HG02981 (cell line): Measurements from ENCODE around the gene SEC31A.
"Not testable (repeated sequence)": the region's sequence is repeated elsewhere in the genome, so short reads cannot be mapped to it uniquely, and the experiment has no call there.

Experiments
- ATAC-seq: cut with Tn5 transposase; IDR thresholded peaks from one replicate; pipeline ENCODE4 v1.9.1; 2021; ENCODE audit warnings: mild to moderate bottlenecking, moderate library complexity; ENCODE audit not compliant: unreplicated experiment

Gene SEC31A

DNA sequence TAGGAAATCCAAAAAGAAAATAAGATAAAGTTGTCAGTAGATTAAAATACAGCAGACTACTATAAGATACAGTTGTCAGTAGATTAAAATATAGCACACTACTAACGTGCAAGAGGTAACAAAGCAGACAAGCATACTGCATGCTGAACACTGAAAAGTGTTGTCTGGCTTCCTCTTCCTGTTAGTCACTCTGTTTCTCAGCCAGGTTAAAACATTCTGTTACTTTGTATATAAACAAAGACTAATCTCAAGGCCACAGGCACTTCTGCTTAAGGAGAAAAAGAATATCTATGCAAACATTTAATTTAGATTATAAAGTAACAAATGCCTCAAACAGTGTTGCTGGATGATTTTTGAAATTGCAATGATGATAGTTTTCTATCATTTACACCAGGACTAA lies 51.3 kb downstream of the SEC31A start:
- no peak for ATAC-seq

DNA sequence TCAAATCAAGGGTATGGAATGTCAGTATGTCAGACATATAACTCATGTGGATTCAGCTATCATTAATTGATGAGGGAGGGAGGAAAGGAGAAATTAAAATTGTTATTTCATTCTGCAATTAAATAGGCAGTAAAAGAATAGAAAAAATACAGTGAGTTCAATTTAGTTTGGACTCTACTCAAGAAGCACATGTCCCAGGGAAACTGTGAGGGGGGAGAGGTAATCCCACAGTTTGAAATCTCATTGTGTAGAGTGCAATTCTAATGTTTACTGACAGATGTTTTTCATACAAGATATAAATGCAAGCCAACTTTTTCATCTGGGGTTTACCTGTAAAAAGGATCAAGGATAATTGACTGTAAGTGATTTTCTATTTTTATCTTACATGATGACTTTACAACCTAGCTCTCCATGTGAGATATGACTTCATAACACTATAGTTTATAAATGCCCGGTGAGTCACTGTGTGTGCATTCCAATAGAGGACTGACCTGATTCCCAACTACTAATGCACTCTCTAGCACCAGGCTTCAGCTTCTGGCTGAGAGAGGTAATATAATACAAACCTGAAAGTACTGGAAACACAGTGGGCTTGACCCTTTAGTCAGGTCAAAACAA lies 57.1 kb downstream of the SEC31A start:
- ATAC-seq: no peak

DNA sequence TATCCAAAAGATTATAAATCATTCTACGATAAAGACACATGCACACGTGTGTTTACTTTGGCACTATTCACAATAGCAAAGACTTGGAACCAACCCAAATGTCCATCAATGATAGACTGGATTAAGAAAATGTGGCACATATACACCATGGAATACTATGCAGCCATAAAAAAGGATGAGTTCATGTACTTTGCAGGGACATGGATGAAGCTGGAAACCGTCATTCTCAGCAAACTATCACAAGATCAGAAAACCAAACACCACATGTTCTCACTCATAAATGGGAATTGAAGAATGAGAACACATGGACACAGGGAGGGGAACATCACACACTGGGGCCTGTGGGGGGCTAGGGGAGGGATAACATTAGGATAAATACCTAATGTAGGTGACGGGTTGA lies 57.9 kb downstream of the SEC31A start:
- ATAC-seq: not testable (repeated sequence)

DNA sequence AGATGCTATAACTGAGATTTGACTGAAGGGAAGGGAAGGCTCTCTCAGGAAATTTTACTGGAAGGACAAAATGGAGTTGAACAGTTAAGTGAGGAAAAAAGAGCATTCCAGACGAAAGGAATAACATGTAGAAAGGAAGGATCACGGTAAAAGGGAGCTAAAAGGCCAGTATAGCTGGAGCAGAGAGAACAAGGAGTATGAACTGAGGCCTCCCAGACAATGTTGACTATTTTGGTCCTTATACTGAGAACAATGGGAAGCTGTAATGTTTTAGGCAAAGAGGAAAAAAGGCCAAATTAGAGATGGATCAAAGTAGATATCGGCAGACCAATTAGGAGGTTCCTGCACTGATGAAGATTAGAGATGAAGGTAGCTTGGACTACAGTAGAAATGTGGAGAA lies 65.5 kb downstream of the SEC31A start:
- ATAC-seq: no peak

DNA sequence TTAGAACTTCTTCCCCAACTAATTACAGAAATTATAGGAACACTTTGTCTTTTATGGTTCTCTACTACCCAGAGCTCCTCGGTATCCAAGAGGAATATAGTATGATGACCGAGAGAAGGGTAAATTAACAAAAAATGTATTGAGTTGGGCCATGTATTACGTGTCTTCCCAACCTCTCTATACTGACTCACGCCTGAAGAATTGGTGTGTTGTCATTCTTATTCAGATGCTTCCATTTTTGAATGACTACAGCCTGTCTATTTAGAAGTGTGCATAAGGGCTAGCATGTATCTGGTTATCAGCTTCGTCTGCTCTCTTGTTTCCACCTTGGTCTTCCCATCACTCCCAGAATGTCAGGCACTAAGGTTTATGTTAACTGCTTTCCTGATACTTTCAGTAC lies 67.9 kb downstream of the SEC31A start:
- ATAC-seq: no peak

DNA sequence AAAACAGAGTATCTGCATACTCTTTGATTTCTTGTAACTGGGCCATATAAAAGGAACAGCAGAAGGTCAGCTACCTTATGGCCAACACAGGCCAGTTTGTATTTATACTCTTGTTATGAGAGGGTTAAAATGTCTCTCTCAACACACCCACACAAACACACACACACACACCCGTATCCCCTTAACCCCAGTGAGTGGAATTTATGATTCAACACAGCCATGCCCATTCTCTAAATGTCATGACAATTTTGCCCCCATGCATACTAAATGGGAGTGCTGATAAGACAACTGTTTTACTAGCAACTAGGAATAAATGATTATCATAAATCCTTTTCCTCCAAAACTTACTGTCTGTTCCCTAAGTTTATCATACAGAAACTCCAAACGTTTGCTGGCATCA lies 70.3 kb downstream of the SEC31A start:
- no peak for ATAC-seq

DNA sequence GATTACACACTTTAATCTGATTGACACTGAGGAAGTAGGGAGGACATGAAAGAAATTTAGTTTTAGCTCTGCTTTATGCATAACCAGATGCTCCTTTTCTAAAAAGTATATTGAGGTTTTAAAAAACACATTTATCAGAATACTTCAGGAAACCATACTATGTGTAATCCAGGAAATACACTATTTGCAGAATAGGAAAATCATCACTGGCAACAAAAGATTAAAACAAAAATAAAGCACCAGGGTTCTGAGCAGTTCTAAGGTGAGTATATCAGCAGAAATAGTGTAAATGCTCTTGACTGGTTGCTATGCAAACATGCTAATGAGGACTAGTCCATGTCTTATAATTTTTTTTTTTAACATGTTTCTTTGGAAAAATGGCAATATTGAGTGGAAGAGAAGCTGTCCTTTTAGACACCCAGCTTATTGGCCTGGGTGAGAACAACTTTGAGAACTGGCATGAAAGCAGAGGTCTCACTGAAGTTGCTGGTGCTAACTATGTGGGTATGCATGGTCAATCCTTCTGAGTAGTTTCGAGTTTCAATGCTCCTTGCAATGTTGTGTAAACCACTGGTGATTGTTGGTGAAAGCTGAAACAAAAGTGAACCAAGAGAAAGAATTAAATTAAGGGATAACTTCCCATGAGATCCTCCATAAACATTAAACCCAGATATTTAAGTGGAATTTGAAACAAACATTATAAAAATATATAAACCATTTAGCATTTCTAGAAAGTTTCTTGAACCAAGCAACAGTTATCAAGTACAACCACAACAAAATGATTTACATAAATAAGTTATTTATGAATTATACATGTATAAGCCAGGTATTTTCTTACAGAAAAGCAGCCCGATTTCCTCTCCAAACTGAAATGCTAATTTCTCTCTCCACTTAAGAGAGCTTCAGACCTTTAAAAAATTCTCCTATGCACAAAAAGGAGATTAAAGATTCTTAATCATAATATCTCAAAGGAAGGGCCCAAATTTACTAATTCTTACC lies 72.0 kb downstream of the SEC31A start:
- peak; percentile 95 for ATAC-seq

DNA sequence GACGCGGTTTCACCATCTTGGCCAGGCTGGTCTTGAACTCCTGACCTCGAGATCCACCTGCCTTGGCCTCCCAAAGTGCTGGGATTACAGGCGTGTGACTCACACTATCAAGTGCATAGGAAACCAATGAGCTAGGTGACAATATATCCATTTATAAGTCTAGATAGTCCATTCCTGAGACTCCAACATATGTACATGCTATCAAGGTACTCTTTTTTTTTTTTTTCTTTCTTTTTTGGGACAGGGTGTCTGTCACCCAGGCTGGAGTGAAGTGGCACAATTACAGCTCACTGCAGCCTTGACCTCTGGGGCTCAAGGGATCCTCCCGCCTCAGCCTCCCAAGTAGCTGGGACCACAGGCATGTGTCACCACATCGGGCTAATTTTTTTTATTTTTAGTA lies 74.1 kb downstream of the SEC31A start:
- ATAC-seq: not testable (repeated sequence)

DNA sequence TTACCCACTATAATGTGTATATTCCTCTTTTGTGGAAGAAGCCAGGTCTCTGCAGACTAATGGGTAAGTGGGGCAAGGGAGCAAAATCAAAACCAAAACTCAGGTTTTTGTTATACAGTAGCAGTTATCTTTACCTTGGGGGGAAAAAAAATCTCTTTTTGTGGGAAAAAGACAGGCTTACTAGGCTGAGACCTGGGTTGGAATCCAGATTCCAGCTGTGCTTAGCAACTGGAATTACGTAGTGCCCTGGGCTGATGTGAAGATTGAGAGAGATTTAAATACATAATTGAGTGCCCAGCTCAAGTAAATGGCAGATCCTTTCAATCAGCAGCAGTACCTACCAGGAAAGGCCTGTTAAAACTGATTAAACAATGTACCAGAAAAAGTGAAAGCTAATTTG lies 76.9 kb downstream of the SEC31A start:
- no peak for ATAC-seq

DNA sequence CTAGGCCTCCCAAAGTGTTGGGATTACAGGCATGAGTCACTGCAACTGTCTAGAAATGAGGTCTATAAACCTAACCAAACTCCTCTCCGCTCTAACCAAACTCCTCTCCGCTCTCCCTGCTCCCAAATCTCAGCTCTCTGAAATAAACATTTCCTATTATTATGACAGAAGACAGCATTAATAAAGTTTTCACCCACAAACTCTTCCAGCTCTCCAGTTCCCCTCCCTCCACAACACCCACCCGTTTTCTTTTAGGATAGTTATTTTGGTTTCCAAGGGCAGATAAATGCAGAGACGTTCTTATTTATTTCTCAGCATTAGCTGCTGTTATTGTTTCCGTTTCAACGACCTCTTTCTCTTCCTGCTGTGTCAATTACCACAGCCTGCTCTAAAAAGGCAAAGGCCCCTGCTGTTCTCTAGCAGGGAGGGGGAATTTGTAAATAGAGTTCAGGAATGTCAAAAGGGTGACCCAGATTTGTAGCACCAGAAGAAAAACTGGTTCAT lies 79.1 kb downstream of the SEC31A start:
- ATAC-seq: no peak

DNA sequence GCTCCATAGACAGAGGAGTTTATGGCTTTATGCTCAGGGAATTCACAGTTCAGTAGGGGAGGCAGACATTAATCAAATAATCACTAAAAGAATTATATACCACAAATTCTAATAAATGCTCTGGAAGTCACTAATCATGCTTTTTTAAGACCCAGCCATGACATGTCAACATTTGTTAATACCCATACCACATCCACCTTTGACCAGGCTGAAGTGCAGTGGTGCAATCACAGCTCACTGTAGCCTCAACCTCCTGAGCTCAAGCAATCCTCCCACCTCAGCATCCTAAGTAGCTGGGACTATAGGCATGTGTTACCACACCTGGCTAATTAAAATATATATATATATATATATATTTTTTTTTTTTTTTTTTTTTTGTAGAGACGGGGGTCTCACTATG lies 79.6 kb downstream of the SEC31A start:
- no peak for ATAC-seq

DNA sequence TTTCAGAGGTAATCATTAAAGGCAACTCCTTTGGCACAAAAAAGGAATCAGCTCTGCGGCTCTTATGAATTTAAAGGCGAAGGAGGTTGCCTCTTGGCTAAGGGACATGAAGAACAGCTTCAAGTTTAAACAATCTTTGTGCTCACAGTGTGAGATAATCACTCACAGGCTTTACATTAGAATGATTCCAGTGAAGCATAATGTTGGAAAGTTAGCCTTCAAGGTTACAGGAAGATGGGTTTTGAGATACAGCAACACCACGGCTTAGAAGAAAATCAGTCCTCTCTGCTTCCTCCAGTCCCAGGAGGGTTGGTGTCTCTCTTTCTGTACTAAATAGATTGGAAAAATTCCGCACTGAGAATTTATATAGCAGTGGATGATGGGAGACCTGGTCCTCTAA lies 80.8 kb downstream of the SEC31A start:
- no peak for ATAC-seq

DNA sequence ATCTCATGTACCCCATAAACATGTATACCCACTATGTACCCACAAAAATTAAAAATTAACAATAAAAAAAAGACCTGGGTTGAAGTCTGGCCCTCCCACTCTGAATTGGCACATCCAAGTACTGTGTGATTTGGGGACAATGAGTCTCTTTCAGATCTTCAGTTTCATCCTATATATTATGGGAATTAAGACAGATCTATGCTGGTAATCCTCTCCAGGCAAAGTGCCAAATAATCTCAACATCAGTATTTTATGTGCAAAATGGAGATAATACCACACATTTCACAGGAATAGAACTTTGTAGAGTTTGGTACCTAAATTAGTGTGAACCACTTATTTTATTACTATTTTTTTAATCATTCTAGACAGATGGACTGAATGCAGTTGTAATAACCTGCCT lies 81.3 kb downstream of the SEC31A start:
- ATAC-seq: no peak

DNA sequence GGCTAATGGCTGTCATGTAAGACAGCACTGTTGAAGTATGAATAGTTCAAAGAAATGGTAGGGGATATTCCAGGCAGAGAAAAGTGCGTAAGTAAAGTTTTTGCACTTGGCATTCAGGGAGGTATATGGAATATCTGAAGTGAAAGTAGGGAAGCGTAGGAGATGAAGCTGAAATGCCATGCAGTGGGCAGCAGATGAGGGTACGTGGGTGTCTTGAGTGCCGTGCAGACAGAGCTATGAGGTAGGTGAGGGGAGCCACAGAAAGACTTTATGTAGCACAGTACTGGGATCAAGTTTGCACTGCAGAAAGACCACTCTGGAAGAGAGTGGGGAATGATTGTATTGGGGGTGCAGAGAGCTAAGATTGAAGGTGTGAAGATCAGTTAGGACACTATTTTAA lies 87.2 kb downstream of the SEC31A start:
- ATAC-seq: no peak

DNA sequence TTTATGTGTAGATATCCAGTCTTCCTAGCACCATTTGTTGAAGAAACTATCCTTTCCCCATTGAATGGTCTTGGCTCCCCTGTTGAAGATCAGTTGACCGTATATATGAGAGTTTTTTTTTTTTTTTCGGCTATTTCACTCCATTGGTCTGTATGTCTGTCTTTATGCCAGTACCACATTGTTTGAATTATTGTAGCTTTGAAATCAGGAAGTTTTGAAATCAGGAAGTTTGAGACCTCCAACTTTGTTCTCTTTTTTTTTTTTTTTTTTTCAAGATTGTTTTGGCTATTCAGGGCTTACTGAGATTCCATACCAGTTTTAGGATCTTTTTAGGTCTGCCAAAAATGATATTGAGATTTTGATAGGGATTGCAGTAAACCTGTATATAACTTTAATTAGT lies 88.0 kb downstream of the SEC31A start:
- no peak for ATAC-seq

DNA sequence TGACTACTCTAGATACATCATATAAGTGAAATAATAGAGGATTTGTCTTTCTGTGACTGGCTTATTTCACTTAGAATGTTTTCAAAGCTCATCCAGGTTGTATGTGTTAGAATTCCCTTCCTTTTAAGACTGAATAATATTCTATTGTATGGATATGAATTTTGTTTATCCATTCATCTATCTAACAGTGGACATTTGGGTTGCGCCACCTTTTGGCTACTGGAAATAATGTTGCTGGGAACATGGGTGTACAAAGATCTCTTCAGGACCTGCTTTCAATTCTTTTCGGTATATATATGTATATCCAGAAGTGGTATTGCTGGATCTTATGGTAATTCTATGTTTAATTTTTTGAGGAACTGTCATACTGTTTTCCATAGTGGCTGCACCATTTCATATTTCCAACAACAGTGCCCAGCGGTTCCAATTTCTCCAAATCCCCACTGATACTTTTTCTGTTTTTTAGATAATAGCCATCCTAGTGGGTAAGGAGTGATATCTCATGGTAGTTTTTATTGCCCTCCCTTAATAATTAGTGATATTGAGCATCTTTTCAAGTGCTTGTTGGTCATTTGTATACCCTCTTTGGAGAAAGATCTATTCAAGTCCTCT lies 88.9 kb downstream of the SEC31A start:
- no peak for ATAC-seq

DNA sequence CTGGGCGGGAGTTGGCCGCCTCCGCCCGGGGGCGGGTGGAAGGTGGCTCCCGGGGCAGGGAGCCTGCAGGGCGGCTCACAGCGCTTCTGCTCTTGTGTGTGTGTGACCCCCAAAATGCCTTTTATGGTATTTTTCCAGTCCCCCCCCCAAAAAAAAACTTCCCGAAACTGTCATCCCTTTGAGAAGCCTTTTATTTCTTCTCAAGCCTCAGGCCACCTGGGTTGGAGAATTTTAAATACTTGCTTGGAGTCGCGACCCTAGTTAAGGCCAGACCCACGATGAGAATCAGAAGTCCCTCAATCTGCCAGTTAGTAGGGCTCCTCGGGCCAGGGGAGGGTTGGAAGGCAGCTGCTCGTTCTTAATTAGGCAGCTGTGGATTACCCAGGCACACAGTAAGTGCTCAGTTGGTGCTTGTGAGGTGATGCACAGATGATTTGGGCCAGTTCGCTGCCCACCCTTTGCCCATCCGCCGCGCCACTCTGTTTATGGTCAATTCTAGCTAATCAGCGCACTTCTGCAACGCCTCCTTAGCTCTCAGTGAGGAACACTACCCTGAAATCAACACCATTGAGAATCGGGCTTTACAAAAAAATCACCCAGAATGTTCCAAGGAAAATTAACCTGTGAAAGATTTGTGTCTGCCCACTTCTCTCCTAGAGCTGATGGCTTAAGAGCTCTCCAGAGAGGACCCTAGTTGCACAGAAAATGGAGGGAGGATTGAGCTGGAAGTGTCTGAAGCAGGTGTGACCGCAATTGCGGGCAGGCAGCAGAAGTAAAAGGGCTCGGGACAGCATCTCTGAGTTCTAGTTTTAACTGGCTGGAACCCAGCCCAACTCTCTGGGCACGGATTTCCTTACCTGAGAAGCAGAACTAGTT lies 91.7 kb downstream of the SEC31A start:
- ATAC-seq: no peak

DNA sequence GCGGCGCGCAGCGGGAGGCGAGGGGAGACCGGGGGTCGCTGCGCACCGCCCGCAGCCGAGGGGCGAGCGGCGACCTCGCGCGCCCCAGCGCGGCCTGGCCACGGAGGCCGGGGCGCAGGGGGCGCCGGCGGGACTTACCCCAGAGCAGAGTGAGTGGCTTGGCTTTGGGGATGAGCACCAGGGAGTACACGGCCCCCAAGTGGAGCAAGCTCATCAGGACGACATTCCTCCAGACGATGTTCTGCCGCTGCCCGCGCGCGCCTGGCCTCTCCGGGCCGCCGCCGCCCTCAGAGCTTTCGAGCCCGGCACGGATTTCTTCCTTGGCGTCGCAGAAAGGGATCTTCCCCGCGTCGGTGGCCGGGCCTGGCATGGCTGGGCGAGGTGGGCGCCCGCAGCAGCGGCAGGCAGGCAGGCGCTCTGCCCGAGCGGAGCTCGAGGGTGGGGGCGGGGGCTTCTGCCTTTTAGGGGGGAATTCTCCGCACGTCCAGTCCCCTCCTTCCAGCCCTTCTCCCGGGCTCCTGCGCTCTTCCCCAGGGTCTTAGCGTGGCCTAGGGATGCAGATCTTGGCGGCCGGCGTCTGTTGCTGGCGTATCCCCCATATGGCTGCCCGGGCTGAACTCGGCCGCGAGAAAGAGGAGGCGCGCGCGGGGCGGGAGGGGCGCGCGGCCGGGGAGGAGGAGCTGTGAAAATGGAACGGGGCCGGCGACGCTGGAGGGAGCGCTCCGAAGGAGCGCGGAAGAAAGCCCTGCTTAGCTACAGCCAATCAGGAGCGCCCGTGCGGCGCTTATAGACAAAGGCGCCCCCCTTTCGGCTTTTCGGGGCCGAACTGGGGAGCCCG lies 92.6 kb downstream of the SEC31A start, which contains the start of gene SCD5:
Gene SCD5, minus strand, starts transcription at position 629 of the 838 bp plus-strand sequence. Its CDS starts 259 bp downstream, at position 370.
- peak; percentile 81 for ATAC-seq

DNA sequence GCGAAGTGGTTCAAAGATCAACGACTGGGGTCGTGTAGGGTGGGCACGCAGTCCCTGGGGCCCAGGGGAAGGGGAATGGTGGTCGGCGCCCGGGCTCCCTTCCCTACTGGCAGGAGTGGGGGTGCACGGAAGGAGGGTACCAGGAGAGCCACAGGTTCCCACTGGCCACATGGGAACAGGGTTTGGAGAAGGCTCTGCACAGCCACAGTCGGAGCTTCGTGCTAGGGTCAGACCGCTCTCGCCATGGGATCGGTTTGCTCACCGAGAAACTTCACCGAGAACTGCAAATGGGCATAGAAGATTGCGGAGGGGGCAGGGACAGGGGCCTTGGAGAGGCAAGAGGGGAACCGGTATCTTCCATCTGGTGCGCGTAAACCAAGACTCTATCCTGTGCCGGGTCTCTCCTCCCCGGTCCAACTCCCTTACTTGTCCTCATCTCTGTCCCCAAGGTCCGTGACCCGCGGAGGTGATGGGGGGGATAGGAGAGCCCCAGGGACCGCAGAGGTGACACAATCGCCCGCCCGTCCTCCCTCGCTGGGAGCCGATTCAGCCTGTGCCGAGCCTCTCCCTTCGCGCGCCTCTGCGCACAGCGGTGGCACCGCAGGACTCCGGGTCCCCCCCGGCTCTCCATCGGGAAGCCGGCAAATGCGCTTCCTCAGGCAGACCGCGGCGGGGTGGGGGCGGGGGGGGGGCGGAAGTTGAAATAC lies 93.4 kb downstream of the SEC31A start:
- no peak for ATAC-seq
